Measurements from ENCODE around the gene PIGB. TPM values are rescaled to one million over a fixed set of nuclear protein-coding genes. Genes with fewer than 3 reads are reported as not detected.
A peak's percentile ranks its signal among the peaks of the same experiment; 100 is the strongest.
"Not testable (repeated sequence)": the region's sequence is repeated elsewhere in the genome, so short reads cannot be mapped to it uniquely, and the experiment has no call there.

Gene PIGB
- total RNA-seq, 1 donor: 17.0 TPM

- Histone ChIP-seq H3K9me3 (ENCODE audit: low read depth, low read length) (no peaks in the 10 kb centered on the region), H3K4me1 (ENCODE audit: insufficient read depth, low read length) (peaks cover 6% of the 10 kb centered on the region), H3K27me3 (ENCODE audit: insufficient read depth, low read length) (no peaks in the 10 kb centered on the region), H2AFZ (ENCODE audit: low read length) (no peak overlapping the region), H4K20me1 (ENCODE audit: insufficient read depth, low read length) (peaks cover 6% of the 10 kb centered on the region), H3K4me3 (ENCODE audit: insufficient read depth, low read length) (no peak overlapping the region), H3K79me2 (ENCODE audit: insufficient read depth, low read length) (peaks cover 31% of the 10 kb centered on the region), H3K36me3 (ENCODE audit: insufficient read depth, low read length) (peaks cover 11% of the 10 kb centered on the region), H3K27ac (ENCODE audit: low read depth, low read length) (peak overlapping the region; percentile 54), H3K4me2 (ENCODE audit: insufficient read depth, low read length) (peak overlapping the region; percentile 23)
- TF ChIP-seq CTCF (IDR thresholded peaks at IDR 0.05; ENCODE audit: extremely low read depth, low read depth, low read length): no peak
- DNase-seq (ENCODE audit: insufficient read length, low spot score, missing footprints): peak; percentile 86
Measured at GRCh38 chr15:55389264-55389607, 70.2 kb downstream of the PIGB start.

- Histone ChIP-seq H3K4me1 (ENCODE audit: insufficient read depth, low read length) (peaks cover 7% of the 10 kb centered on the region), H3K9me3 (ENCODE audit: low read depth, low read length) (no peaks in the 10 kb centered on the region), H3K27me3 (ENCODE audit: insufficient read depth, low read length) (no peaks in the 10 kb centered on the region), H3K79me2 (ENCODE audit: insufficient read depth, low read length) (peaks cover 61% of the 10 kb centered on the region), H4K20me1 (ENCODE audit: insufficient read depth, low read length) (peaks cover 10% of the 10 kb centered on the region), H3K4me2 (ENCODE audit: insufficient read depth, low read length) (no peak overlapping the region), H3K36me3 (ENCODE audit: insufficient read depth, low read length) (no peaks in the 10 kb centered on the region), H3K27ac (ENCODE audit: low read depth, low read length) (no peak overlapping the region), H3K4me3 (ENCODE audit: insufficient read depth, low read length) (no peak overlapping the region), H2AFZ (ENCODE audit: low read length) (no peak overlapping the region)
- TF ChIP-seq CTCF (IDR thresholded peaks at IDR 0.05; ENCODE audit: extremely low read depth, low read depth, low read length): no peak
- no peak for DNase-seq (ENCODE audit: insufficient read length, low spot score, missing footprints)
Measured at GRCh38 chr15:55394694-55395093, 75.7 kb downstream of the PIGB start.

GRCh38 chr15:55398243-55398642 is 79.2 kb downstream of the PIGB start:
- peaks cover 5% of the 10 kb centered on the region for H4K20me1 ChIP-seq (ENCODE audit: insufficient read depth, low read length)
- H3K27ac ChIP-seq (ENCODE audit: low read depth, low read length): no peak overlapping the region
- TF ChIP-seq CTCF (IDR thresholded peaks at IDR 0.05; ENCODE audit: extremely low read depth, low read depth, low read length): no peak
- H2AFZ ChIP-seq (ENCODE audit: low read length): no peak overlapping the region
- H3K4me1 ChIP-seq (ENCODE audit: insufficient read depth, low read length): peaks cover 9% of the 10 kb centered on the region
- H3K4me3 ChIP-seq (ENCODE audit: insufficient read depth, low read length): no peak overlapping the region
- H3K79me2 ChIP-seq (ENCODE audit: insufficient read depth, low read length): peaks cover 71% of the 10 kb centered on the region
- H3K36me3 ChIP-seq (ENCODE audit: insufficient read depth, low read length): no peaks in the 10 kb centered on the region
- H3K27me3 ChIP-seq (ENCODE audit: insufficient read depth, low read length): no peaks in the 10 kb centered on the region
- no peak overlapping the region for H3K4me2 ChIP-seq (ENCODE audit: insufficient read depth, low read length)
- no peak for DNase-seq (ENCODE audit: insufficient read length, low spot score, missing footprints)
- H3K9me3 ChIP-seq (ENCODE audit: low read depth, low read length): no peaks in the 10 kb centered on the region

GRCh38 chr15:55400050-55400449 is 81.0 kb downstream of the PIGB start:
- H3K27me3 ChIP-seq (ENCODE audit: insufficient read depth, low read length); H3K36me3 ChIP-seq (ENCODE audit: insufficient read depth, low read length); H4K20me1 ChIP-seq (ENCODE audit: insufficient read depth, low read length); DNase-seq (ENCODE audit: insufficient read length, low spot score, missing footprints); H3K27ac ChIP-seq (ENCODE audit: low read depth, low read length); H3K4me3 ChIP-seq (ENCODE audit: insufficient read depth, low read length); H2AFZ ChIP-seq (ENCODE audit: low read length); H3K4me2 ChIP-seq (ENCODE audit: insufficient read depth, low read length); H3K9me3 ChIP-seq (ENCODE audit: low read depth, low read length): not testable (repeated sequence)
- Histone ChIP-seq H3K79me2 (ENCODE audit: insufficient read depth, low read length) (peaks cover 65% of the 10 kb centered on the region), H3K4me1 (ENCODE audit: insufficient read depth, low read length) (peaks cover 17% of the 10 kb centered on the region)

Measured in osteoblast (primary cell).